ENCODE results near the gene SUSD4. TPM values are rescaled to one million over a fixed set of nuclear protein-coding genes. Genes with fewer than 3 reads are reported as not detected.

SUSD4 gene
- polyA plus RNA-seq, 1 of the 3 experiments (the other 2 are of a cell fraction): 0.31 TPM

DNA sequence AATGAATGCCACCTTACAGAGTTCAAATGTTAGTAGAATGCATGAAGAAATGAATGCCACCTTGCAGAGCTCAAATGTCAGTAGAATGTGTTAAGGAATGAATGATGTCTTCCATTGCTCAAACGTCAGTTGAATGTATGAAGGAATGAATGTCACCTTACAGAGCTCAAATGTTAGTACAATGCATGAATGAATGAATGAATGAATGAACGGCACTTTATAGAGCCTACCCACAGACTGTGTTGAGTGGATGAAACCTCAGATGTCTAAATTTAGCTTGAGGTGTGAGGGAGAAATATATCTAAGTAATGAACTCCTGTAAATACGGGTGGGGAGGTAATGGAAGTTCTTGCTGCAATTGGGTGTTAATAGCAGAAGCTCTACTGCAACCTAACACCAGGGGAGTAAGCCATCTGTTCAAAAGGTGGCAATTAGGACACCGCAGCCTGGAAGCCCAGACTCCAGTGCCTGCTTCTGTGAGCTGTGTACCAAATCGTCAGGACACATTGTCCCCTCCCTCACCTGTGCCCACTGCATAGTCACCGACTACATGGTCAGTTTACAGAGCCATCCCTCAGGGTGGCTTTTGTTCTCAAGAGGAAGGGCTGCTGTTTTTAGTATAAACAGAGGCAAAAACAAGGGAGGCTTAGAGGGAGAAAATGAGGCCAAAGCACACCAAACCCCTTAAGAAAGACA lies 26.7 kb downstream of the SUSD4 start:
- Histone ChIP-seq H4K20me1 (ENCODE audit: insufficient read depth) (no peaks in the 10 kb centered on the region), H3K9me2 (no peaks in the 10 kb centered on the region), H3K36me3 (replicated peaks in 1 of 2; ENCODE audit: control insufficient read depth in 1 of 2, insufficient read depth in 2 of 2, low read length in 1 of 2) (no peaks in the 10 kb centered on the region), H3K4me1 (ENCODE audit: control insufficient read depth in 1 of 2, insufficient read depth in 2 of 2, low read depth in 1 of 2, low read length in 1 of 2) (peaks cover 0 to 2% of the 10 kb centered on the region in 2 experiments; a peak in 1 of 4 replicates), H2AFZ (ENCODE audit: low read depth) (no peak overlapping the region), H3K27ac (ENCODE audit: low read depth in 2 of 2, low read length in 1 of 2) (no peak overlapping the region), H3K4me2 (no peak overlapping the region), H3K9me3 (no peaks in the 10 kb centered on the region), H3K9ac (no peak overlapping the region), H3F3A (replicated peaks; ENCODE audit: insufficient read depth) (no peaks in the 10 kb centered on the region), H3K4me3 (ENCODE audit: low read depth in 2 of 2, low read length in 1 of 2) (no peak overlapping the region), H3K27me3 (ENCODE audit: insufficient read depth) (peaks cover 4% of the 10 kb centered on the region; the same call in 1 of the 2 replicates), H3K79me2 (ENCODE audit: insufficient read depth) (no peaks in the 10 kb centered on the region)
- POLR2A ChIA-PET: no interaction called here
- no peak for TF ChIP-seq TEAD4 (IDR thresholded peaks at IDR 0.05; ENCODE audit: borderline replicate concordance, insufficient read depth)
- TF ChIP-seq RXRA (IDR thresholded peaks at IDR 0.05; ENCODE audit: borderline replicate concordance, low read depth): no peak
- 24% methylated on average over 6 of the region's 6 CpGs for WGBS (ENCODE audit: low lambda C conversion rate)
- CTCF ChIA-PET: interaction anchor here (1.0 to 1.4 kb wide), 2 partner anchors 15 to 25 kb away, joined by 3 read pairs; no protein-coding TSS in a partner anchor
- no peak for DNase-seq

DNA sequence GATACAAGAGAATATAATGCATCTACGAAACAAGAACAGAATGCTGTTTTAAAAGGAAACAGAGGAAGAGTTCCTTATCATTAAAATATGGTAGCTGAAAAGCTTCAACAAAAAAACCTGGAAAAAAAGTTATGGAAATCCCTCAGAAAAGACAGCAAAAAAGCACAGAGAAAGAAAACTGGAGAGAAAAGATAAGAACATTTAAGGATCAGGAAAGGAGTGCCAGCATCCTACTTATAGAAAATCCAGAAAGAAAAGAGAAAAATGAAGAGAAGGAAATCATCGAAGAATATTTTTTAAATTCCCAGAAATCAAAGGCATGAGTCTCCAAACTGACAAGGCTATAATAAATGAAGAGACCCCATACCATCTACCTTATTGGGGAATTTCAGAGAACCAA lies 29.8 kb downstream of the SUSD4 start:
- TF ChIP-seq, protein P1, sequence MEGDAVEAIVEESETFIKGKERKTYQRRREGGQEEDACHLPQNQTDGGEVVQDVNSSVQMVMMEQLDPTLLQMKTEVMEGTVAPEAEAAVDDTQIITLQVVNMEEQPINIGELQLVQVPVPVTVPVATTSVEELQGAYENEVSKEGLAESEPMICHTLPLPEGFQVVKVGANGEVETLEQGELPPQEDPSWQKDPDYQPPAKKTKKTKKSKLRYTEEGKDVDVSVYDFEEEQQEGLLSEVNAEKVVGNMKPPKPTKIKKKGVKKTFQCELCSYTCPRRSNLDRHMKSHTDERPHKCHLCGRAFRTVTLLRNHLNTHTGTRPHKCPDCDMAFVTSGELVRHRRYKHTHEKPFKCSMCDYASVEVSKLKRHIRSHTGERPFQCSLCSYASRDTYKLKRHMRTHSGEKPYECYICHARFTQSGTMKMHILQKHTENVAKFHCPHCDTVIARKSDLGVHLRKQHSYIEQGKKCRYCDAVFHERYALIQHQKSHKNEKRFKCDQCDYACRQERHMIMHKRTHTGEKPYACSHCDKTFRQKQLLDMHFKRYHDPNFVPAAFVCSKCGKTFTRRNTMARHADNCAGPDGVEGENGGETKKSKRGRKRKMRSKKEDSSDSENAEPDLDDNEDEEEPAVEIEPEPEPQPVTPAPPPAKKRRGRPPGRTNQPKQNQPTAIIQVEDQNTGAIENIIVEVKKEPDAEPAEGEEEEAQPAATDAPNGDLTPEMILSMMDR (IDR thresholded peaks at IDR 0.05): no peak
- TF ChIP-seq YY1 (IDR thresholded peaks at IDR 0.05; ENCODE audit: low read depth) (no peak), EZH2phosphoT487 (IDR thresholded peaks at IDR 0.05; ENCODE audit: borderline replicate concordance, low read depth) (no peak), FOXJ3 (CRISPR knock-in tag; IDR thresholded peaks at IDR 0.05) (no peak), FOXM1 (IDR thresholded peaks at IDR 0.05; ENCODE audit: low read depth) (no peak), SIN3A (IDR thresholded peaks at IDR 0.05; ENCODE audit: borderline replicate concordance, low read depth, low read length) (no peak), RAD21 (IDR thresholded peaks at IDR 0.05; ENCODE audit: low read length) (no peak), RFX5 (IDR thresholded peaks at IDR 0.05; ENCODE audit: low read length) (no peak), TAF1 (IDR thresholded peaks at IDR 0.05; ENCODE audit: borderline replicate concordance, low read depth, low read length) (no peak), POLR2AphosphoS5 (IDR thresholded peaks at IDR 0.05; ENCODE audit: low read depth, low read length) (no peak), MEF2A (IDR thresholded peaks at IDR 0.05; ENCODE audit: borderline replicate concordance, low read depth) (no peak), RXRA (IDR thresholded peaks at IDR 0.05; ENCODE audit: borderline replicate concordance, low read depth) (no peak), RCOR1 (IDR thresholded peaks at IDR 0.05; ENCODE audit: low read length) (no peak)
- TF ChIP-seq, protein P2, sequence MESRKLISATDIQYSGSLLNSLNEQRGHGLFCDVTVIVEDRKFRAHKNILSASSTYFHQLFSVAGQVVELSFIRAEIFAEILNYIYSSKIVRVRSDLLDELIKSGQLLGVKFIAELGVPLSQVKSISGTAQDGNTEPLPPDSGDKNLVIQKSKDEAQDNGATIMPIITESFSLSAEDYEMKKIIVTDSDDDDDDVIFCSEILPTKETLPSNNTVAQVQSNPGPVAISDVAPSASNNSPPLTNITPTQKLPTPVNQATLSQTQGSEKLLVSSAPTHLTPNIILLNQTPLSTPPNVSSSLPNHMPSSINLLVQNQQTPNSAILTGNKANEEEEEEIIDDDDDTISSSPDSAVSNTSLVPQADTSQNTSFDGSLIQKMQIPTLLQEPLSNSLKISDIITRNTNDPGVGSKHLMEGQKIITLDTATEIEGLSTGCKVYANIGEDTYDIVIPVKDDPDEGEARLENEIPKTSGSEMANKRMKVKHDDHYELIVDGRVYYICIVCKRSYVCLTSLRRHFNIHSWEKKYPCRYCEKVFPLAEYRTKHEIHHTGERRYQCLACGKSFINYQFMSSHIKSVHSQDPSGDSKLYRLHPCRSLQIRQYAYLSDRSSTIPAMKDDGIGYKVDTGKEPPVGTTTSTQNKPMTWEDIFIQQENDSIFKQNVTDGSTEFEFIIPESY (IDR thresholded peaks at IDR 0.05; ENCODE audit: borderline replicate concordance, low read depth): no peak
- TF ChIP-seq, protein P3, sequence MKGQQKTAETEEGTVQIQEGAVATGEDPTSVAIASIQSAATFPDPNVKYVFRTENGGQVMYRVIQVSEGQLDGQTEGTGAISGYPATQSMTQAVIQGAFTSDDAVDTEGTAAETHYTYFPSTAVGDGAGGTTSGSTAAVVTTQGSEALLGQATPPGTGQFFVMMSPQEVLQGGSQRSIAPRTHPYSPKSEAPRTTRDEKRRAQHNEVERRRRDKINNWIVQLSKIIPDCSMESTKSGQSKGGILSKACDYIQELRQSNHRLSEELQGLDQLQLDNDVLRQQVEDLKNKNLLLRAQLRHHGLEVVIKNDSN (IDR thresholded peaks at IDR 0.05; ENCODE audit: borderline replicate concordance, low read depth): no peak
- TF ChIP-seq, protein P4, sequence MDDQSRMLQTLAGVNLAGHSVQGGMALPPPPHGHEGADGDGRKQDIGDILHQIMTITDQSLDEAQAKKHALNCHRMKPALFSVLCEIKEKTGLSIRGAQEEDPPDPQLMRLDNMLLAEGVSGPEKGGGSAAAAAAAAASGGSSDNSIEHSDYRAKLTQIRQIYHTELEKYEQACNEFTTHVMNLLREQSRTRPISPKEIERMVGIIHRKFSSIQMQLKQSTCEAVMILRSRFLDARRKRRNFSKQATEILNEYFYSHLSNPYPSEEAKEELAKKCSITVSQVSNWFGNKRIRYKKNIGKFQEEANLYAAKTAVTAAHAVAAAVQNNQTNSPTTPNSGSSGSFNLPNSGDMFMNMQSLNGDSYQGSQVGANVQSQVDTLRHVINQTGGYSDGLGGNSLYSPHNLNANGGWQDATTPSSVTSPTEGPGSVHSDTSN (IDR thresholded peaks at IDR 0.05): no peak
- TF ChIP-seq, protein P5, sequence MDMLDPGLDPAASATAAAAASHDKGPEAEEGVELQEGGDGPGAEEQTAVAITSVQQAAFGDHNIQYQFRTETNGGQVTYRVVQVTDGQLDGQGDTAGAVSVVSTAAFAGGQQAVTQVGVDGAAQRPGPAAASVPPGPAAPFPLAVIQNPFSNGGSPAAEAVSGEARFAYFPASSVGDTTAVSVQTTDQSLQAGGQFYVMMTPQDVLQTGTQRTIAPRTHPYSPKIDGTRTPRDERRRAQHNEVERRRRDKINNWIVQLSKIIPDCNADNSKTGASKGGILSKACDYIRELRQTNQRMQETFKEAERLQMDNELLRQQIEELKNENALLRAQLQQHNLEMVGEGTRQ (IDR thresholded peaks at IDR 0.05; ENCODE audit: borderline replicate concordance, low read depth, low read length): no peak
- POLR2A ChIA-PET: no interaction called here

More for the DNA sequence above, 29.8 kb downstream of the SUSD4 start:
- H4K20me1 ChIP-seq (ENCODE audit: insufficient read depth): no peaks in the 10 kb centered on the region
- H3K36me3 ChIP-seq (replicated peaks in 1 of 2; ENCODE audit: control insufficient read depth in 1 of 2, insufficient read depth in 2 of 2, low read length in 1 of 2): no peaks in the 10 kb centered on the region
- H3K9me2 ChIP-seq: no peaks in the 10 kb centered on the region
- H2AFZ ChIP-seq (ENCODE audit: low read depth): no peak overlapping the region
- no peak overlapping the region for H3K9ac ChIP-seq
- no peak for DNase-seq
- no peak overlapping the region for H3K27ac ChIP-seq (ENCODE audit: low read depth in 2 of 2, low read length in 1 of 2)
- H3K4me3 ChIP-seq (ENCODE audit: low read depth in 2 of 2, low read length in 1 of 2): no peak overlapping the region
- no peaks in the 10 kb centered on the region for H3F3A ChIP-seq (replicated peaks; ENCODE audit: insufficient read depth)
- no peaks in the 10 kb centered on the region for H3K9me3 ChIP-seq
- 11% methylated on average over 2 of the region's 2 CpGs for WGBS (ENCODE audit: low lambda C conversion rate)
- CTCF ChIA-PET: interaction anchor here (0.6 kb wide), 1 partner anchor 93 kb away, joined by 3 read pairs; no protein-coding TSS in a partner anchor
- H3K79me2 ChIP-seq (ENCODE audit: insufficient read depth): no peaks in the 10 kb centered on the region
- H3K4me1 ChIP-seq (ENCODE audit: control insufficient read depth in 1 of 2, insufficient read depth in 2 of 2, low read depth in 1 of 2, low read length in 1 of 2): no peaks in the 10 kb centered on the region
- H3K4me2 ChIP-seq: no peak overlapping the region
- H3K27me3 ChIP-seq (ENCODE audit: insufficient read depth): peaks cover 4% of the 10 kb centered on the region; the same call in 1 of the 2 replicates

Measured in SK-N-SH (cell line).